Esophagus squamous epithelium (tissue), 5 donors: ENCODE results near the gene LPAR2. TPM values are rescaled to one million over a fixed set of nuclear protein-coding genes. Genes with fewer than 3 reads are reported as not detected.

ENCODE experiments used
- DNase-seq: peaks from one replicate; lab custom pipeline; 2025; lab: John Stamatoyannopoulos, UW
- H3K27ac ChIP-seq, 4 donors: fragments of 200-600 bp; sonication (generic); one replicate each; pipeline ENCODE4 v1.5.1; 2016 to 2019; ENCODE audit warnings: mild to moderate bottlenecking in 1 of 4
- H3K27me3 ChIP-seq, 4 donors: fragments of 200-600 bp; sonication (generic); 1 replicate in 3 of 4; 2 replicates in 1 of 4; pipeline versions ENCODE4 v1.5.1 to v1.6.0; 2017 to 2021; ENCODE audit warnings: antibody characterized with exemption in 1 of 4
- H3K36me3 ChIP-seq, 3 donors: fragments of 200-600 bp; sonication (generic); one replicate each; pipeline ENCODE4 v1.5.1; 2016 to 2019
- H3K4me1 ChIP-seq, 3 donors: fragments of 200-600 bp; sonication (generic); one replicate each; pipeline ENCODE4 v1.5.1; 2017 to 2019
- H3K4me3 ChIP-seq, 4 donors: fragments of 200-600 bp; sonication (generic); 1 replicate in 3 of 4; 2 replicates in 1 of 4; pipeline ENCODE4 v1.5.1; 2016 to 2019; ENCODE audit warnings: mild to moderate bottlenecking in 2 of 4, moderate library complexity in 1 of 4
- H3K9me3 ChIP-seq, 3 donors: fragments of 200-600 bp; sonication (generic); one replicate each; pipeline ENCODE4 v1.5.1; 2016 to 2019
- CTCF ChIP-seq, 6 experiments: fragments of 450-650 bp in 4 of 6; fragments of 200-600 bp in 2 of 6; sonication (generic) in 2 of 6; IDR thresholded peaks; one replicate each; pipeline ENCODE4 v1.5.1; 2016 to 2019; ENCODE audit warnings: antibody characterized with exemption in 6 of 6, mild to moderate bottlenecking in 4 of 6, moderate library complexity in 4 of 6
- POLR2A ChIP-seq, 4 donors: fragments of 450-650 bp; IDR thresholded peaks; one replicate each; pipeline ENCODE4 v1.6.1; 2017; ENCODE audit warnings: antibody characterized with exemption in 4 of 4, mild to moderate bottlenecking in 4 of 4, moderate library complexity in 3 of 4
- whole genome bisulfite sequencing, 2 donors: methylation state at CpG; one replicate each; pipeline ENCODE4 v1.1.5; 2018; 5-methylcytosine and 5-hydroxymethylcytosine counted together
- intact Hi-C: fragments of 100-400 bp; cut with DNase I; formaldehyde crosslinking; loops from one replicate; pipeline ENCODE4 v1.15.0; 2022
- total RNA-seq, 4 donors: library from RNA; depleted of rRNA; stranded (reverse); fragments of >200 nt; gene quantifications; one replicate each; pipeline ENCODE4 v1.1.0, GENCODE V29; 2016
- donor health status: DM: yes; HTN: yes; CAD: no.

Gene LPAR2
- total RNA-seq, 4 donors from 2014 or later, result 7.6 to 13.1 (median 9.5) TPM

GRCh38 chr19:19636573-19637185, 8.7 kb upstream of the LPAR2 start:
- peaks cover 0 to under 1% (median 0%) of the 10 kb centered on the region in 3 donors for H3K4me1 ChIP-seq
- DNase-seq, result no peak
- TF ChIP-seq CTCF (IDR thresholded peaks at IDR 0.05), result no peak
- no peak for TF ChIP-seq POLR2A (IDR thresholded peaks at IDR 0.05)
- H3K27me3 ChIP-seq, result no peaks in the 10 kb centered on the region
- intact Hi-C loops, result no loop called here
- 92 to 96% methylated on average over 4 to 6 of the region's 9 CpGs for WGBS, 2 donors
- H3K4me3 ChIP-seq, result no peak overlapping the region
- no peak overlapping the region for H3K27ac ChIP-seq
- peaks cover 6 to 89% (median 21%) of the 10 kb centered on the region in 3 donors for H3K36me3 ChIP-seq
- no peaks in the 10 kb centered on the region for H3K9me3 ChIP-seq

- Histone ChIP-seq H3K27ac (no peak overlapping the region), H3K4me3 (no peak overlapping the region), H3K4me1 (no peaks in the 10 kb centered on the region), H3K27me3 (no peaks in the 10 kb centered on the region), H3K36me3 (peaks cover 6 to 80% (median 21%) of the 10 kb centered on the region in 3 donors), H3K9me3 (no peaks in the 10 kb centered on the region)
- intact Hi-C loops, result no loop called here
- no peak for DNase-seq
- 96 to 100% methylated on average over 3 to 8 of the region's 14 CpGs for WGBS, 2 donors
- TF ChIP-seq POLR2A (IDR thresholded peaks at IDR 0.05) (no peak), CTCF (IDR thresholded peaks at IDR 0.05) (no peak)
These were observed 7.3 kb upstream of the LPAR2 start for GRCh38 chr19:19635313-19635702.

GRCh38 chr19:19634516-19635312, 6.7 kb upstream of the LPAR2 start:
- no peaks in the 10 kb centered on the region for H3K27me3 ChIP-seq
- 88 to 91% methylated on average over 14 to 18 of the region's 36 CpGs for WGBS, 2 donors
- H3K27ac ChIP-seq, result no peak overlapping the region
- no peaks in the 10 kb centered on the region for H3K9me3 ChIP-seq
- TF ChIP-seq POLR2A (IDR thresholded peaks at IDR 0.05), result no peak
- TF ChIP-seq CTCF (IDR thresholded peaks at IDR 0.05), result no peak
- peaks cover 6 to 80% (median 21%) of the 10 kb centered on the region in 3 donors for H3K36me3 ChIP-seq
- intact Hi-C loops, result no loop called here
- no peak for DNase-seq
- H3K4me3 ChIP-seq, result no peak overlapping the region
- no peaks in the 10 kb centered on the region for H3K4me1 ChIP-seq

- intact Hi-C loops, result no loop called here
- DNase-seq, result no peak
- TF ChIP-seq CTCF (IDR thresholded peaks at IDR 0.05) (no peak), POLR2A (IDR thresholded peaks at IDR 0.05) (no peak)
- Histone ChIP-seq H3K27me3 (no peaks in the 10 kb centered on the region), H3K4me3 (no peak overlapping the region), H3K9me3 (no peaks in the 10 kb centered on the region), H3K27ac (no peak overlapping the region), H3K4me1 (peaks cover 0 to 1% (median 0%) of the 10 kb centered on the region in 3 donors), H3K36me3 (peaks cover 6 to 73% (median 21%) of the 10 kb centered on the region in 3 donors)
- 90 to 97% methylated on average over 6 to 16 of the region's 22 CpGs for WGBS, 2 donors
These were observed 5.9 kb upstream of the LPAR2 start for GRCh38 chr19:19633711-19634515.
